AG09319 (cell line): ENCODE data around the gene ZFR2.

Experiments used
- DNase-seq: peaks from one replicate; pipeline ENCODE4 v3.0.0-alpha.2; 2010; ENCODE audit warnings: low read depth; ENCODE audit errors: extremely low read depth
- CTCF ChIP-seq: IDR thresholded peaks from 2 replicates; pipeline ENCODE4 v1.5.1; 2011; ENCODE audit warnings: low read depth, mild to moderate bottlenecking, inconsistent platforms, low read length, moderate library complexity

The ZFR2 gene

GRCh38 chr19:3805859-3806258, 63.0 kb downstream of the ZFR2 start:
- DNase-seq, result no peak
- no peak for TF ChIP-seq CTCF

- no peak for DNase-seq
- TF ChIP-seq CTCF, result no peak
These were observed 64.4 kb downstream of the ZFR2 start for GRCh38 chr19:3804429-3804828.

GRCh38 chr19:3803986-3804385, 64.9 kb downstream of the ZFR2 start:
- TF ChIP-seq CTCF, result no peak
- DNase-seq, result no peak

GRCh38 chr19:3803114-3803888, 65.5 kb downstream of the ZFR2 start:
- TF ChIP-seq CTCF, result no peak
- DNase-seq, result no peak

- TF ChIP-seq CTCF, result peak; percentile 10
These were observed 67.3 kb downstream of the ZFR2 start for GRCh38 chr19:3801412-3802096.

GRCh38 chr19:3800996-3801395, 67.8 kb downstream of the ZFR2 start:
- no peak for TF ChIP-seq CTCF
- no peak for DNase-seq

More at GRCh38 chr19:3801412-3802096, 67.3 kb downstream of the ZFR2 start:
- DNase-seq, result no peak

GRCh38 chr19:3798137-3798536, 70.7 kb downstream of the ZFR2 start:
- no peak for TF ChIP-seq CTCF
- no peak for DNase-seq
